ENCODE measurements around the gene MCC.

DNA sequence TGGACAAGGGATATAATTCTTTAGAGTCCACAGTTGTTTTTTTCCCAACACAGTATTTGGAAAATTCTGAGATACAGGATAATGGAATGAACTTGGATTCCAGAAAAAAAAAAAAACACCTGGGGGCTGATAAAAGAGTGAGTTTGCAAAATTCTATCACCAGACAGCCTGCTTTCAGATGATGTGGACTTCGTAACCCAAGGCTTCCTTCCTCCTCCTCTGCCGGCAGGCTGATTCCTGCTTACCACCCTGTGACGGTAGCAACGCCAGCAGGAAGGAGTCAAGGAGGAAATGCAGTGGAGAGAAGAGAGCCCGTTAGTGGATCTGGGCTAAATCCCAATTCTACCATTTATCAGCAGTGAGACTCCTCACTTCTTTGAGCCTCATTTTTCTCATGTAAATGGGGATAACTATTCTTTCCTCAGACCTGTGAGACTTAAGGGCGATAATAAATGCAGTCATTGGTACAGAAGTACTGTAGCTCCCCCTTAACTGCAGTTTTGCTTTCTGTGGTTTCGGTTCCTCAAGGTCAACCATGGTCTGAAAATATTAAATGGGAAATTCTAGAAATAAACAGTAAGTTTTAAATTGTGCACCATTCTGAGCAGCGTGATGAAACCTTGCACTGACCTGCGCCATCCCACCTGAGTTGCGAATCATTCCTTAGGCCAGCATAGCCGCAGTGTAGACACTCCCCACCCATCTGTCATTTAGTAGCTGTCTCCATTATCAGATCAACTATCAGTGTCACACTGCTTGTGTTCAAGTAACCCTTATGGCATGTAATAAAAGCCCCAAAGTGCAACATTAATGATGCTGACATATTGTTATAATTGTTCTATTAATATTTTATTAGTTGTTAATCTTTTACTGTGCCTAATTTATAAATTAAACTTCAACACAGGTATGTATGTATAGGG lies 440.3 kb downstream of the MCC start:
- no peak for TF ChIP-seq GATA2 (IDR thresholded peaks at IDR 0.05; ENCODE audit: low read depth, low read length)
- no peak for TF ChIP-seq GATA3 (IDR thresholded peaks at IDR 0.05; ENCODE audit: low read depth, low read length)
